Panc1 (cell line): ENCODE measurements around the gene DPYSL3. TPM values are rescaled to one million over a fixed set of nuclear protein-coding genes. Genes with fewer than 3 reads are reported as not detected.

Source experiments
- ATAC-seq: fragments of 200-7000 bp; cut with Tn5 transposase; 2 replicates; pipeline ENCODE4 v1.9.1; 2020; ENCODE audit warnings: mild to moderate bottlenecking, moderate library complexity
- BruUV-seq: library from RNA; stranded (reverse); fragments of 400-500 nt; replicated peaks from 2 replicates; lab custom pipeline; 2021; lab: Mats Ljungman, UMichigan
- CTCF ChIA-PET: fragments of 300-600 bp; sonication (Branson Sonifier 250); formaldehyde crosslinking; loops from one replicate; lab custom pipeline; 2022; ENCODE audit warnings: antibody characterized with exemption; lab: Charles Lee
- POLR2A ChIA-PET: fragments of 300-600 bp; sonication (Branson Sonifier 250); formaldehyde crosslinking; loops from one replicate; lab custom pipeline; 2022; ENCODE audit warnings: antibody characterized with exemption; lab: Charles Lee
- DNase-seq: peaks from one replicate; pipeline ENCODE4 v3.0.0-alpha.2; 2010; ENCODE audit warnings: low read depth, low spot score
- H3K27ac ChIP-seq: 2 replicates; pipeline ENCODE4 v1.5.1; 2011; ENCODE audit warnings: mild to moderate bottlenecking, low read length, inconsistent platforms
- H3K27me3 ChIP-seq: fragments of 200-500 bp; sonication (Bioruptor generic); 2 replicates; pipeline ENCODE4 v1.6.0; 2014; ENCODE audit warnings: low read length, inconsistent platforms; ENCODE audit not compliant: control insufficient read depth, insufficient read depth
- H3K36me3 ChIP-seq: fragments of 200-500 bp; sonication (Bioruptor generic); 2 replicates; pipeline ENCODE4 v1.5.1; 2014; ENCODE audit warnings: inconsistent platforms, mild to moderate bottlenecking, low read length, moderate library complexity; ENCODE audit not compliant: control insufficient read depth, insufficient read depth
- H3K4me1 ChIP-seq: 2 replicates; pipeline ENCODE4 v1.5.1; 2011; ENCODE audit warnings: inconsistent platforms, mild to moderate bottlenecking, low read length, moderate library complexity; ENCODE audit not compliant: control insufficient read depth, insufficient read depth
- H3K4me3 ChIP-seq, 2 experiments: 2 replicates each; pipeline ENCODE4 v1.5.1; 2011 to 2012; ENCODE audit warnings: low read depth in 2 of 2, low read length in 2 of 2, mild to moderate bottlenecking in 2 of 2, inconsistent platforms in 1 of 2, moderate library complexity in 1 of 2
- H3K9me3 ChIP-seq: fragments of 200-500 bp; sonication (Bioruptor generic); 2 replicates; pipeline ENCODE4 v1.5.1; 2014; ENCODE audit warnings: low read depth, mild to moderate bottlenecking, inconsistent platforms, low read length, moderate library complexity; ENCODE audit not compliant: control insufficient read depth, insufficient read depth
- POLR2AphosphoS5 ChIP-seq: IDR thresholded peaks from 2 replicates; pipeline ENCODE4 v1.6.1; 2012; ENCODE audit warnings: mild to moderate bottlenecking, low read depth, low read length, moderate library complexity
- SIN3A ChIP-seq: IDR thresholded peaks from 2 replicates; pipeline ENCODE4 v1.6.1; 2012; ENCODE audit warnings: low read depth, mild to moderate bottlenecking, low read length, moderate library complexity, borderline replicate concordance; ENCODE audit not compliant: insufficient read depth
- TCF7L2 ChIP-seq: IDR thresholded peaks from 2 replicates; pipeline ENCODE4 v1.6.1; 2011; ENCODE audit warnings: mild to moderate bottlenecking, low read depth, low read length, inconsistent platforms
- in situ Hi-C: cut with HindIII; loops from 2 replicates; pipeline ENCODE4 v1.10.0; 2016; ENCODE audit warnings: low sequenced_read_pairs, low pct_unique_long_range_greater_than_20kb
- intact Hi-C: fragments of 100-400 bp; cut with micrococcal nuclease; formaldehyde crosslinking; loops from one replicate; pipeline ENCODE4 v1.10.0; 2022; ENCODE audit not compliant: unreplicated experiment
- total RNA-seq: library from RNA; stranded (reverse); gene quantifications from one replicate; pipeline ENCODE4 v1.2.1, GENCODE V29; 2021; ENCODE audit not compliant: unreplicated experiment
- TF ChIP-seq, protein P1 (sequence below), 2 experiments: IDR thresholded peaks; 2 replicates each; pipeline ENCODE4 v1.6.1; 2011 to 2012; ENCODE audit warnings: low read depth in 2 of 2, control low read depth in 1 of 2, low read length in 1 of 2, mild to moderate bottlenecking in 1 of 2, moderate library complexity in 1 of 2; ENCODE audit not compliant: insufficient read depth in 1 of 2
- TF ChIP-seq, protein P2 (sequence below): fragments of 450-650 bp; IDR thresholded peaks from 2 replicates; pipeline ENCODE4 v1.5.1; 2017; ENCODE audit warnings: mild to moderate bottlenecking

The DPYSL3 gene
- total RNA-seq, 1 experiment from 2014 or later, result 1.1 TPM

DNA sequence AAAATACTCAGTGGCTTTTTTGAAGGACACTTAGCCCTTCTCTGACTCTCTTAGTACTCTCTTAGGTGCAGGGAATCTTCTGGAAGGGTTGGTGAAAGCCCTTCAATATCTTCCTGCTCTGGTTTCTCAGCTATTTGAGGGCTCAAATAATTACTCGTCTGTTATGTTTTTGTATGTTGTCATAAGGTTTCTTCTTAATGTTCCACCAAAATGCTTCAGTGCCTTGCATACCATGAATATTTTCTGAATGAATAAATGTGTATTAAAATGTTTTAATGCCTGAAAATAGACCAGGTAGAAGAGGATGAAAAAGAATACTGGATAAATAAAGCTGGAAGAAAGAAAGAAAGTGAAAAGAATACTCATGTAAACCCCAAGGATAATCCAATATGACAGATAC is 150.8 kb downstream of the DPYSL3 start:
- no peak overlapping the region for H3K4me3 ChIP-seq
- no peaks in the 10 kb centered on the region for H3K36me3 ChIP-seq
- no peak for ATAC-seq
- intact Hi-C loops, result no loop called here
- POLR2A ChIA-PET, result no interaction called here
- no peak for DNase-seq
- BruUV-seq, result no TSS peak
- in situ Hi-C loops, result loop anchor here (25.0 kb wide), 1 partner anchor 822 kb away; no protein-coding TSS in a partner anchor
- CTCF ChIA-PET, result no interaction called here
- H3K27me3 ChIP-seq, result no peaks in the 10 kb centered on the region
- no peaks in the 10 kb centered on the region for H3K9me3 ChIP-seq
- no peaks in the 10 kb centered on the region for H3K4me1 ChIP-seq
- no peak overlapping the region for H3K27ac ChIP-seq
- TF ChIP-seq, protein P1, sequence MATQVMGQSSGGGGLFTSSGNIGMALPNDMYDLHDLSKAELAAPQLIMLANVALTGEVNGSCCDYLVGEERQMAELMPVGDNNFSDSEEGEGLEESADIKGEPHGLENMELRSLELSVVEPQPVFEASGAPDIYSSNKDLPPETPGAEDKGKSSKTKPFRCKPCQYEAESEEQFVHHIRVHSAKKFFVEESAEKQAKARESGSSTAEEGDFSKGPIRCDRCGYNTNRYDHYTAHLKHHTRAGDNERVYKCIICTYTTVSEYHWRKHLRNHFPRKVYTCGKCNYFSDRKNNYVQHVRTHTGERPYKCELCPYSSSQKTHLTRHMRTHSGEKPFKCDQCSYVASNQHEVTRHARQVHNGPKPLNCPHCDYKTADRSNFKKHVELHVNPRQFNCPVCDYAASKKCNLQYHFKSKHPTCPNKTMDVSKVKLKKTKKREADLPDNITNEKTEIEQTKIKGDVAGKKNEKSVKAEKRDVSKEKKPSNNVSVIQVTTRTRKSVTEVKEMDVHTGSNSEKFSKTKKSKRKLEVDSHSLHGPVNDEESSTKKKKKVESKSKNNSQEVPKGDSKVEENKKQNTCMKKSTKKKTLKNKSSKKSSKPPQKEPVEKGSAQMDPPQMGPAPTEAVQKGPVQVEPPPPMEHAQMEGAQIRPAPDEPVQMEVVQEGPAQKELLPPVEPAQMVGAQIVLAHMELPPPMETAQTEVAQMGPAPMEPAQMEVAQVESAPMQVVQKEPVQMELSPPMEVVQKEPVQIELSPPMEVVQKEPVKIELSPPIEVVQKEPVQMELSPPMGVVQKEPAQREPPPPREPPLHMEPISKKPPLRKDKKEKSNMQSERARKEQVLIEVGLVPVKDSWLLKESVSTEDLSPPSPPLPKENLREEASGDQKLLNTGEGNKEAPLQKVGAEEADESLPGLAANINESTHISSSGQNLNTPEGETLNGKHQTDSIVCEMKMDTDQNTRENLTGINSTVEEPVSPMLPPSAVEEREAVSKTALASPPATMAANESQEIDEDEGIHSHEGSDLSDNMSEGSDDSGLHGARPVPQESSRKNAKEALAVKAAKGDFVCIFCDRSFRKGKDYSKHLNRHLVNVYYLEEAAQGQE (IDR thresholded peaks at IDR 0.05; ENCODE audit: insufficient read depth in 1 of 2, low read depth in 2 of 2, low read length in 1 of 2), result no peak
- TF ChIP-seq TCF7L2, result no peak
- TF ChIP-seq SIN3A, result no peak
- TF ChIP-seq POLR2AphosphoS5, result no peak
- TF ChIP-seq, protein P2, sequence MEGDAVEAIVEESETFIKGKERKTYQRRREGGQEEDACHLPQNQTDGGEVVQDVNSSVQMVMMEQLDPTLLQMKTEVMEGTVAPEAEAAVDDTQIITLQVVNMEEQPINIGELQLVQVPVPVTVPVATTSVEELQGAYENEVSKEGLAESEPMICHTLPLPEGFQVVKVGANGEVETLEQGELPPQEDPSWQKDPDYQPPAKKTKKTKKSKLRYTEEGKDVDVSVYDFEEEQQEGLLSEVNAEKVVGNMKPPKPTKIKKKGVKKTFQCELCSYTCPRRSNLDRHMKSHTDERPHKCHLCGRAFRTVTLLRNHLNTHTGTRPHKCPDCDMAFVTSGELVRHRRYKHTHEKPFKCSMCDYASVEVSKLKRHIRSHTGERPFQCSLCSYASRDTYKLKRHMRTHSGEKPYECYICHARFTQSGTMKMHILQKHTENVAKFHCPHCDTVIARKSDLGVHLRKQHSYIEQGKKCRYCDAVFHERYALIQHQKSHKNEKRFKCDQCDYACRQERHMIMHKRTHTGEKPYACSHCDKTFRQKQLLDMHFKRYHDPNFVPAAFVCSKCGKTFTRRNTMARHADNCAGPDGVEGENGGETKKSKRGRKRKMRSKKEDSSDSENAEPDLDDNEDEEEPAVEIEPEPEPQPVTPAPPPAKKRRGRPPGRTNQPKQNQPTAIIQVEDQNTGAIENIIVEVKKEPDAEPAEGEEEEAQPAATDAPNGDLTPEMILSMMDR, result no peak

DNA sequence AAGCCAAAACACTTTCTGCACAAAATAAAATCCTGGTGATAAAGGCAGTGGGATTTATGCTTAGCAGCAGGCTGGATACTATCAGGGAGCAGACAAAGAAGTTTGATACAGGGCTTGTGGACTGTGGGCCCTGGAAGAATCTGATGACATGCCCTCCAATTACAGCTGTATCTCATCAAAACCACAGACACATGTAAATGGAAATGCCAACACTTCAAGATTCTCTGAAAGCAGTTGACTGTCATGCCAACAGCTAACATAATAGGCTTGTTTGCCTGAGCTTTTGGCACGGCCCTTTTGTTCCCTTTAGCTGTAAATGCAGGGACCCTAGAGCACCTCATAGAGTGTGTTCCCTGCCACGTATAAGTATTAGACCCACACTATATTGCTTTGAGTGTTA is 160.6 kb downstream of the DPYSL3 start:
- intact Hi-C loops, result no loop called here
- H3K27ac ChIP-seq, result no peak overlapping the region
- DNase-seq, result no peak
- BruUV-seq, result no TSS peak
- no peak for ATAC-seq
- no peak overlapping the region for H3K4me3 ChIP-seq
- POLR2A ChIA-PET, result no interaction called here
- H3K36me3 ChIP-seq, result no peaks in the 10 kb centered on the region
- no peaks in the 10 kb centered on the region for H3K4me1 ChIP-seq
- no peaks in the 10 kb centered on the region for H3K9me3 ChIP-seq
- in situ Hi-C loops, result no loop called here
- CTCF ChIA-PET, result no interaction called here
- TF ChIP-seq SIN3A (no peak), POLR2AphosphoS5 (no peak), TCF7L2 (no peak)
- TF ChIP-seq, protein P2, result no peak
- TF ChIP-seq, protein P1 (IDR thresholded peaks at IDR 0.05; ENCODE audit: insufficient read depth in 1 of 2, low read depth in 2 of 2, low read length in 1 of 2), result no peak
- no peaks in the 10 kb centered on the region for H3K27me3 ChIP-seq
